HG03139 (cell line): Measurements from ENCODE around the gene EBF4.
"Not testable (repeated sequence)": the region's sequence is repeated elsewhere in the genome, so short reads cannot be mapped to it uniquely, and the experiment has no call there.

ENCODE experiments used
- ATAC-seq: cut with Tn5 transposase; IDR thresholded peaks from one replicate; pipeline ENCODE4 v1.9.1; 2021; ENCODE audit not compliant: unreplicated experiment

EBF4 gene

DNA sequence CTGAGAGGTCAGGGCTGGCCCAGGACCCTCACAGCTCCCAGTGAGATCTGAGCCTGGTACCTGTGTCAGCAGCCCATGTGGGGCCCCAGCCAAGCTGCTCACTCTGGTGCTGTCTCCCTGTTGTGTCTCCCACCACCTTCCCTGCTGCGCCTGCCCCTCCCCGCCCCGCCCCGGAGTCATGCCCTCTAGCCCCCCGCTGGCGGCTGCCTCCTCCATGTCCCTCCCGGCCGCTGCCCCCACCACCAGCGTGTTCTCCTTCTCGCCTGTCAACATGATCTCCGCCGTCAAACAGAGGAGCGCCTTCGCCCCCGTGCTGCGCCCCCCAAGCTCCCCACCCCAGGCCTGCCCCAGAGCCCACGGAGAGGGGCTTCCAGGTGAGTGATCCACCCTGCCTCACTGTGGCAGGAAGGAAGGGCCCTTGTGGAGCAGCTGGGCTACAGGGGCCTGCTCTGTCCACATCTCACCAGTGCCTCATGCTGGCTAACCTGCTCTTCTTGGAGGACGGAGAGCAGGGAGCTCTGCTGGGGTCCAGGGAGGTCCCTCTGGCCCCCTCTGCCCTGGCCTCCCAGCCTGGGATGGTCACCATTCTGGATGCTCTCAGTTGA, 63.0 kb downstream of the EBF4 start:
- no peak for ATAC-seq

DNA sequence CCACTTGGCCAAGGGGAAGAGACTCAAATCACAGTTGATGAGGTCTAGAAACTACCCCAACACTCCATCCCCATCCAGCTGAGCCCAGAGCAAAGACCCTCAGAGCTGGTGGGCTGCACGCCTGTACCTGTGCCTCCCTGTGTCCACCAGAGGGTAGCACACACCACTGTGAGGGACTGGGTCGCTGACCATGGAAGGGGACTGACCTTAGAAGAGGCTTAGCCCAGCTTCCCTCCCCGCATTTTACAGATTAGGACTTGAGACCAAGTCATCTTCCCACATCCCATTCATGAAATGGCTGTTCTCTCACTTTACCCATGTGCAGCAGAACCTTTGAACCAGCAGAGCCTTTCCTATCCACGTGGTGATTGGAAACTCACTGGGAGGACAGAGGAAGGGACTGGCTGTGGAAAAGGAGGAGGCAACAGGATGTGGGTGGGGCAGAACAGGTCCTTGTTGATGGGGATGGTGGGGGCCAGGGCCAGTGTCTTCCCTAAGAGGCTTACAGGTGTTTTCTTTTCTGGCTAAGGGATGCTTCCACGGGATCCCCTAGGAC, 63.6 kb downstream of the EBF4 start:
- no peak for ATAC-seq

- no peak for ATAC-seq
Observed at GRCh38 chr20:2757001-2757400, 64.4 kb downstream of the EBF4 start.

- no peak for ATAC-seq
Observed at GRCh38 chr20:2757969-2758368, 65.4 kb downstream of the EBF4 start.

GRCh38 chr20:2759143-2759542, 66.6 kb downstream of the EBF4 start:
- ATAC-seq = no peak

DNA sequence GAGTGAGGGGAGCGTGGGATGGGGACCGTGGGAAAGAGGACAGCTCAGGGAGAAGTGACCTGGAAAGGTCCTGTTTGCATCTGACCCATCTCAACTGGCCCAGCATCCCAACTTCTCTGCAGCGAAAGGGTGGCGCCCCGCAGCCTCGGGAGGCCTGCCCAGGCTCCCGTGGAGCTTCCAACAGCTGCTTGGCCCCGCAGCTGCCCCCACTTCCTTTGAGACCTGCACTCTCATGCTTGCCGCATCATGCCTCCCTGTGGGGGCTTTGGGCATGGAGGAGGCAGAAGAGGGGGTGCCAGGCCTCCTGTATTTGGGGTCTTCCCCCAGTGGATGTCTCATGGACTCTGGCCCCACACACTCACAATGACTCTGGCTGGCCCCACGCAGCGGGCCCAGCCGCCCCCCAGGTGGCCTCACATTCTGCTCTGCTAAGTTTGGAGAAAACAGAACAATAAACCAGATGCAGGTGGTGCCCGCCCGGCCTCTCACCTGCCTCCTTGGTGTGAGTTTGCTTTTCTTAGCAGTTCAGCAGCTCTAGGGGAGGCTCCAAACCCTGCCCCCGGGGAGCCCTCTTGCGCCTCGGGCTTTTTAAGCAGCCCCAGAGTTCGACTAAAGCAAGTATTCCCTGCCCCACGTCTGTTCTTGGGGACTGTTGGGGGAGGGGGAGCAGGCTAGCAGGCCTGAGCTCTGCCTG, 67.2 kb downstream of the EBF4 start:
- no peak for ATAC-seq

- no peak for ATAC-seq
Observed at GRCh38 chr20:2760297-2760951, 67.8 kb downstream of the EBF4 start.

DNA sequence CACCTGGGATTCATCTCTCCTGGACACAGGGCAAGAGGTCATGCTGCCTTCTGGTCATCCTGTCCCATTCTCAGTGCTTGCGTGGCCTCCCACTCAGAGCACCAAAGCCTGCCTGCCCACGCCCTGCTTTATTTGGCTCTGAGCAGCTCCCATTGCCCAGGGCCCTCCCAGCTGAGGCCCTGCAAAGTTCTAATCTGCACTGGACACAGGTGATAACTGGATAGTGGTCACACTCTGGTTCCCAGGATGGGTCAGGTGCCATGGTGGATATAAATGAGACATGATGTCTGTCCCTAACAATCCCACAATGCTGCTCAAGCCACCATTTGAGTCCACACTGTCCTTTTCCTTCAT, 68.3 kb downstream of the EBF4 start:
- ATAC-seq = no peak

GRCh38 chr20:2761885-2762284, 69.3 kb downstream of the EBF4 start:
- no peak for ATAC-seq

DNA sequence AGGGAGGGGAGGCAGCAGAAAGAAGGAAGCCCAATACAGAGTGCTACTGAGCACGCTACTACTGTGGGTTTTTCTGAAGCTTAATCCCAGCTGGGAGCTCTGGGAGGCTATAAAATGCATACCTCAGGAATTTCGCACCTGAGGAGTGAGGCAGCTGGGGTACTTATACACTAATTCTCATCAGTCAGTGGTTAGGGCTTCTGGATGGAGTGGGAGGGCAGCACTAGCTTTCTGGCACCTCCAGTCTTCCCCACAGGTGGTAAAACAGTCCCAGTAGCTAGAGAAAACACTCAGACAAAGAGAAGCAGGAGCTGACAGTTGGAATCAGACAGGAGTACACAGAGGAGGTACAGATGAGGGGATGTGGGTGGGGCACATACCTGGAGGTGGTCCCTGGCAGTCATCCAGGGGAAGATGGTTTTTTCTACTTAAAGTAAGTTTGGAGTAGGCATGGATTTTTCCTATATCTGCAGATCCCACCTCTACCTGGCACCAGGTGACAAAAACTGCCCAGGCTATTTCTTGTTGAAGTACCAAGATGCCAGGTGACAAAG, 70.1 kb downstream of the EBF4 start:
- no peak for ATAC-seq

DNA sequence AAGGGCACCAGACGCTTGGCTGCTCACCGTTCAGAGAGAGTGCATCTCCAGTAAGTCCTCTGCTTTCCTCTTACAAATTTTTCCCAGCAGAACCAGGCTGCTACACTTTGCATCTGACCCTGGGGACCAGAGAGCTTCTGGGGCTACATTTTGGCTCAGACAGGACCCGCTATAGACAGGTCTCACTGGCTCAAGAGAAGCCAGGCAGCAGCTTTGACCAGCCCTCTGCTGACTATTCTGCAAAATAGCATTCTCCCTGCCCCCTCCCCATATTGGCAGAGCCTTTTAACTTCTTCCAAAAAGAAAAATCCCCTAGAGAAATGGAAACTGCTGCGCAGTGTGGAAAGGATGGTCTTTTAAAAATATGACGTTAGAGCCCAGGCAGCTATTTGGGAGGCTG, 70.6 kb downstream of the EBF4 start:
- no peak for ATAC-seq

DNA sequence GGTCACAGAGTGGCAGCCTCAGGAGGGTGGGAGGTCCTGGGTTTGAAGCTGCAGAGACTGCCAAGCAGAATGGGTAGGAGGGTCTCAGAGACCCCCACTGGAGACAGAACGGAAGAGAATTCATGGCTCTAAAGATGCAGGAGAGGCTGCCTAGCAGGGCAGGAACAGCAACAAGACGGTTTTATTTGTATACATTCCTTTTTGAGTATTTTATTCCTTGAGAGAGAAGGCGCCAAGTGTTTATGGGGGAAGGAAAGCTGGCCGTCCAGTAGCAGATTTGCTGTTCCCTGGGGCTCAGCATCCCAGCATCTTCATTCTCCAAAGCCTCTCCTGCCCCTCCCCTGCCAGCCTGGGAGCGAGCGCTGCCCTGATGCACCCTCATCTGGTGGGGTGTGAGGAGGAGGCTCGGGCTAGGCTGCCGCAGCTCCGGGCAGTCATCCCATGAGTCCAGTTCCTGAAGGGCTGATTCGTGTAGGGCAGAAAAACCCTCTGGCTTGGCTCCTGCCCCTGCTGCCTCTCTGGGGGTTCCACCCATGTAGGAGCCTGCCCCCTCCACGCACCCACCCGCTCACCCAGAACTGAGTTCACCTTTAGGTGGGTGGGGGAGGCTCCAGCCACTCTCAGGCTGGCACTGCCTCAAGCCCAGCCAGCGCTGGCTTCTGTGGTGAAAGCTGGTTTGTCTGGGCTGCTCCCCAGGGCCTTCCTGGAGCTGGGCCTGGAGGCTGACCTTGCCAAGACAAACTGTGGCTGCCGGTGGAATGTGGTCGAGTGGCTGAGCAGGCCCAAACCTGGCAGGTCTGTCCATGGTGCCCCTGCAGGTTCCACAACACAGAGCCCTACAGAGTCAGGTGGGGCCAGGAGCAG, 75.4 kb downstream of the EBF4 start:
- no peak for ATAC-seq

- ATAC-seq = no peak
Observed at GRCh38 chr20:2768632-2769015, 76.0 kb downstream of the EBF4 start.

DNA sequence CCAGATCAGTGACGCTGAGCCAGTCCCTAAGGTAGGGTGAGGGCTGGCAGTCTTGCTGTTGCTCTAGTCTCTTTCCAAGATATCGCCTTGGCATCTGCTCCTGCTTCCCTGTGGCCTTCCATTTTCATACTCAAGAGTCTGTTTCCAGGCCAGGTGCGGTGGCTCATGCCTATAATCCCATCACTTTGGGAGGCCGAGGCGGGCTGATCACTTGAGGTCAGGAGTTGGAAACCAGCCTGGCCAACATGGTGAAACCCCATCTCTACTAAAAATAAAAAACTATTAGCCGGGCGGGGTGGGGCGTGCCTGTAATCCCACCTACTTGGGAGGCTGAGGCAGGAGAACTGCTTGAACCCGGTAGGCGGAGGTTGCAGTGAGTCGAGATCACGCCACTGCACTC, 77.5 kb downstream of the EBF4 start:
- ATAC-seq = not testable (repeated sequence)

DNA sequence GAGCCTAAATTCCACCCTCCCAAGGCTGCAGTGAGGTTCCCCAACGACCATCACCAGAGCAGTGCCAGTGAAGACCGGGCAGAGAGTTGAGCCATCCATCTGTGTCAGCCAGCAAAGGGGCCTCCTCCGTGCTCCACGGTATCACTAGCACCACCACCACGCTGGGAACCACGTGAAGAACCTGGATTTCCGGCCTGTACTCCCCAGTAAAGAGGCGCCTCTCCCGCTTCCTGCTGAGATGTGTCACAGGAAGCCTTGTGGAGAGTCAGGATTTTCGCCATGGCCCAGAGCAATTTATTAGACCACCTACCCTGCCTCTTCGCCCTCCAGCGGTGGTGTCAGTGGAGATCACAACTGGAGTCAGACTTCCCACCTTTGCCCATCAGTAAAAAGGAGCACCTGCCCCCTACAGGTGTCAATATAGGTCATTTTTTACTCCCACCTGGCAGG, 79.1 kb downstream of the EBF4 start:
- no peak for ATAC-seq

- ATAC-seq = no peak
Observed at GRCh38 chr20:2773812-2774211, 81.2 kb downstream of the EBF4 start.

DNA sequence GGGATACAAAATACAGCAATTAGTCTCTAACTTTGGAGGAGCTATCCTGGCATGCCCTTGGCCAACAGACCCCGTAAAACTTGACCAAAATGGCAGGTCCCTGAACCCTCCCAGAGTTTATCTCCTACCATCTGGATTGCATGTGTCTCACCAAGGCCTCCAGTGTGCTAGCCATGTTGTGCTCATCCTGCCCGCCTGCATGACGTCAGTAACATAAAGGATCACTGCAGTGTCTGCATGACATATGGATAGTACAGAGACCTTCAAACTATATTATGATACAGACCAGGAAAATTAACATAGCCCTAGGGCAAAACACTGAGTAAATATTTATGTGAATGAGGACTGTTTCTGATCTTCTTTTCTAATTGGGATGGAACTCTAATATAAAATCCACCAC, 82.6 kb downstream of the EBF4 start:
- no peak for ATAC-seq

GRCh38 chr20:2778602-2779321, 86.2 kb downstream of the EBF4 start:
- ATAC-seq = no peak

DNA sequence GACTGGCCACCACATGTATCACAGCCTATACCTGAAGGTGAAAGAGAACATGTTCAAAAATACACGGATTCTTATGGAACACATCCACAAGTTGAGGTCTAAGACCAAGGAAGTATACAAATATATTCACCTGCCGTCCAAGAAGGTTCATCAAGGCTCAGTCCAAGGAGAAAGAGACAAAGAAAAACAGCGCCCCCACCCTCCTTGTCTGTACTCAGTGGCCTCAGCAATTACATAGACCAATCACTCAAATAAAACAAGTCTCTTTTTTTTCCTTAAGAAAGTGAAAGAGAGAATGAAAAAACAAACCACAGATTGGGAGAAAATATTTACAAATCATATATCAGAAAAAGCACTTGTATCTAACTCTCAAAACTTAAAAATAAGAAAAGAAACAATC, 88.4 kb downstream of the EBF4 start:
- no peak for ATAC-seq

GRCh38 chr20:2783908-2784566, 91.5 kb downstream of the EBF4 start:
- ATAC-seq = no peak
